MM.1S (cell line): Measurements from ENCODE around the gene CDC123.

Experiments
- CTCF ChIP-seq: fragments of 300-600 bp; sonication (generic); IDR thresholded peaks from 2 replicates; pipeline ENCODE4 v1.5.1; 2016; ENCODE audit warnings: antibody characterized with exemption, low read length, mixed read lengths
- EZH2 ChIP-seq: fragments of 300-600 bp; sonication (generic); optimal IDR thresholded peaks from 2 replicates; pipeline ENCODE3; 2017; ENCODE audit warnings: low read depth, mild to moderate bottlenecking, antibody characterized with exemption, low read length, mixed read lengths
- EZH2phosphoT487 ChIP-seq: fragments of 300-600 bp; sonication (generic); IDR thresholded peaks from 2 replicates; pipeline ENCODE4 v1.6.1; 2018; ENCODE audit warnings: antibody characterized with exemption, low read length

GRCh38 chr10:12180221-12180974, 15.6 kb upstream of the CDC123 start:
- TF ChIP-seq CTCF (no peak), EZH2 (no peak), EZH2phosphoT487 (no peak)
